Mesodermal cell (in vitro differentiated cells): ENCODE data around the gene F8.

Experiments used
- H3K27ac ChIP-seq: 2 replicates; pipeline ENCODE4 v1.7.0; 2013; ENCODE audit warnings: mild to moderate bottlenecking, low read depth, low read length, moderate library complexity; ENCODE audit not compliant: severe bottlenecking
- H3K36me3 ChIP-seq: 2 replicates; pipeline ENCODE4 v1.7.1; 2013; ENCODE audit warnings: mild to moderate bottlenecking, low read length, moderate library complexity; ENCODE audit not compliant: control insufficient read depth, insufficient read depth
- H3K4me1 ChIP-seq: one replicate; pipeline ENCODE4 v1.7.1; 2013; ENCODE audit warnings: mild to moderate bottlenecking, low read length; ENCODE audit not compliant: insufficient read depth, control insufficient read depth, poor library complexity, severe bottlenecking
- H3K4me3 ChIP-seq: 2 replicates; pipeline ENCODE4 v1.7.0; 2013; ENCODE audit warnings: low read length, control low read depth, mild to moderate bottlenecking; ENCODE audit not compliant: insufficient read depth, poor library complexity, severe bottlenecking; ENCODE audit errors: extremely low read depth
- H3K9me3 ChIP-seq: 2 replicates; pipeline ENCODE4 v1.7.1; 2013; ENCODE audit warnings: mild to moderate bottlenecking, low read length, moderate library complexity; ENCODE audit not compliant: control insufficient read depth
- WGBS, 2 experiments: methylation state at CpG; one replicate each; pipeline ENCODE4 v1.1.5; 2013; ENCODE audit warnings: missing lambda C conversion rate in 2 of 2; ENCODE audit not compliant: insufficient coverage in 2 of 2; 5-methylcytosine and 5-hydroxymethylcytosine counted together

F8 gene

GRCh38 chrX:155056471-155056870 is 33.9 kb upstream of the F8 start:
- Histone ChIP-seq H3K36me3 (peaks cover 28% of the 10 kb centered on the region), H3K9me3 (no peaks in the 10 kb centered on the region), H3K27ac (no peak overlapping the region), H3K4me1 (no peaks in the 10 kb centered on the region), H3K4me3 (no peak overlapping the region)
- WGBS, 2 experiments, result no CpG with 5 or more reads among the region's 1 CpG

- 90% methylated on average over 2 of the region's 3 CpGs; no CpG with 5 or more reads in 1 of the 2 experiments for WGBS, 2 experiments
- H3K36me3 ChIP-seq, result peaks cover 21% of the 10 kb centered on the region
- H3K4me3 ChIP-seq, result no peak overlapping the region
- H3K9me3 ChIP-seq, result no peaks in the 10 kb centered on the region
- H3K27ac ChIP-seq, result no peak overlapping the region
- H3K4me1 ChIP-seq, result no peaks in the 10 kb centered on the region
Measured at GRCh38 chrX:155055494-155055893, 33.0 kb upstream of the F8 start.

- Histone ChIP-seq H3K4me3 (no peak overlapping the region), H3K27ac (no peak overlapping the region), H3K36me3 (peaks cover 14% of the 10 kb centered on the region), H3K9me3 (no peaks in the 10 kb centered on the region), H3K4me1 (no peaks in the 10 kb centered on the region)
- 100% methylated on average over 1 of the region's 4 CpGs; no CpG with 5 or more reads in 1 of the 2 experiments for WGBS, 2 experiments
Measured at GRCh38 chrX:155054255-155054654, 31.7 kb upstream of the F8 start.

GRCh38 chrX:155053656-155054055 is 31.1 kb upstream of the F8 start:
- WGBS, 2 experiments, result 94 to 100% methylated on average over 1 to 2 of the region's 3 CpGs

GRCh38 chrX:155052738-155053498 is 30.4 kb upstream of the F8 start:
- Histone ChIP-seq H3K4me1 (no peaks in the 10 kb centered on the region), H3K36me3 (peaks cover 14% of the 10 kb centered on the region), H3K9me3 (no peaks in the 10 kb centered on the region), H3K27ac (no peak overlapping the region), H3K4me3 (no peak overlapping the region)
- 100% methylated on average over 1 of the region's 5 CpGs; no CpG with 5 or more reads in 1 of the 2 experiments for WGBS, 2 experiments

More at GRCh38 chrX:155053656-155054055, 31.1 kb upstream of the F8 start:
- Histone ChIP-seq H3K27ac (no peak overlapping the region), H3K36me3 (peaks cover 14% of the 10 kb centered on the region), H3K9me3 (no peaks in the 10 kb centered on the region), H3K4me3 (no peak overlapping the region), H3K4me1 (no peaks in the 10 kb centered on the region)

- WGBS, 2 experiments, result 51% methylated on average over 2 of the region's 9 CpGs; no CpG with 5 or more reads in 1 of the 2 experiments
- peaks cover 10% of the 10 kb centered on the region for H3K36me3 ChIP-seq
- no peak overlapping the region for H3K4me3 ChIP-seq
- no peak overlapping the region for H3K27ac ChIP-seq
- no peaks in the 10 kb centered on the region for H3K9me3 ChIP-seq
- no peaks in the 10 kb centered on the region for H3K4me1 ChIP-seq
Measured at GRCh38 chrX:155048977-155049619, 26.6 kb upstream of the F8 start.

- no peak overlapping the region for H3K4me3 ChIP-seq
- H3K9me3 ChIP-seq, result no peaks in the 10 kb centered on the region
- 85% methylated on average over 3 of the region's 5 CpGs; no CpG with 5 or more reads in 1 of the 2 experiments for WGBS, 2 experiments
- no peaks in the 10 kb centered on the region for H3K4me1 ChIP-seq
- no peak overlapping the region for H3K27ac ChIP-seq
- H3K36me3 ChIP-seq, result peaks cover 5% of the 10 kb centered on the region
Measured at GRCh38 chrX:155046811-155047528, 24.4 kb upstream of the F8 start.

- H3K36me3 ChIP-seq, result no peaks in the 10 kb centered on the region
- H3K9me3 ChIP-seq, result no peaks in the 10 kb centered on the region
- 80% methylated on average over 1 of the region's 6 CpGs; no CpG with 5 or more reads in 1 of the 2 experiments for WGBS, 2 experiments
- no peaks in the 10 kb centered on the region for H3K4me1 ChIP-seq
- no peak overlapping the region for H3K27ac ChIP-seq
- H3K4me3 ChIP-seq, result no peak overlapping the region
Measured at GRCh38 chrX:155046129-155046810, 23.7 kb upstream of the F8 start.

GRCh38 chrX:155035688-155036087 is 13.2 kb upstream of the F8 start:
- Histone ChIP-seq H3K4me1 (no peaks in the 10 kb centered on the region), H3K36me3 (peaks cover 20% of the 10 kb centered on the region), H3K9me3 (no peaks in the 10 kb centered on the region), H3K27ac (no peak overlapping the region), H3K4me3 (no peak overlapping the region)
- WGBS, 2 experiments, result no CpG with 5 or more reads among the region's 4 CpGs

- Histone ChIP-seq H3K4me3 (no peak overlapping the region), H3K4me1 (no peaks in the 10 kb centered on the region), H3K27ac (no peak overlapping the region), H3K9me3 (no peaks in the 10 kb centered on the region), H3K36me3 (peaks cover 17% of the 10 kb centered on the region)
- no CpG with 5 or more reads among the region's 5 CpGs for WGBS, 2 experiments
Measured at GRCh38 chrX:155031657-155032056, 9.1 kb upstream of the F8 start.
